GDM1 (cell line): ENCODE data around the gene RHBDF1.
A peak's percentile ranks its signal among the peaks of the same experiment; 100 is the strongest.
"Not testable (repeated sequence)": the region's sequence is repeated elsewhere in the genome, so short reads cannot be mapped to it uniquely, and the experiment has no call there.

Experiments used
- DNase-seq: peaks from one replicate; lab custom pipeline; 2025; lab: John Stamatoyannopoulos, UW

RHBDF1 gene

GRCh38 chr16:35678-36305 is 36.6 kb downstream of the RHBDF1 start:
- no peak for DNase-seq

DNA sequence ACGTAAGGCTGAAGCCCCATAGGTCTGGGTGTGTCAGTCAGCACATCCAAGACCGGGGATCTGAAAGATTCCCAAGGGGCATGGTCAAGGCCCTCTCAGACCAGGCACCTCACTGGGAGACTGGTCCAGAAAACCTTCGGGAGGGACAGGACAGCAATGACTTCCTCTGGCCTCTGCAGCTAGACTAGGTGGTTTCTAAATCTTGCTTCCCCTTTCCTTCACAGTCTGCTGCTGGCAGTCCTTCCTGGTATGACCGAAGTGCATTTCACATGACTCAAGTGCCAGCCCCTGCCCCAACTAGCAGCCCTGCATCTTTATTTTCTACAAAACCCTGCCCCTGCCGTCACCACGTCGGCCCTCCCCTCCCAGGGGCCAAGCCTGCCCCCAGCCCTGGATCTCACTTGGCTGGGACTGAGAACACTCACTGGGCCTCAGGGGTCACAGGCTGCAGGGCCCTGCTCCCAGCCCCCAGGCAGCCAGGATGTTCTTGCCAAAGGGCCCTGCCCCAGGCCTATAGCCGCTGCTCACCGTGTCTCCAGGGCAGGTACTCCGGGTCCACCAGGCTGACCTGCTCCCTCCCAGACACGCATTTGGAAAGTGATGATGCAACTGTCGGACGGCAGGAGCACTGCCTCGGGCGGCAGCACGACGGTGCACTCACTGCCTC is 37.3 kb downstream of the RHBDF1 start:
- DNase-seq, result peak; percentile 63

- no peak for DNase-seq
These were observed 37.8 kb downstream of the RHBDF1 start for GRCh38 chr16:34648-34987.

- DNase-seq, result no peak
These were observed 38.4 kb downstream of the RHBDF1 start for GRCh38 chr16:33877-34647.

DNA sequence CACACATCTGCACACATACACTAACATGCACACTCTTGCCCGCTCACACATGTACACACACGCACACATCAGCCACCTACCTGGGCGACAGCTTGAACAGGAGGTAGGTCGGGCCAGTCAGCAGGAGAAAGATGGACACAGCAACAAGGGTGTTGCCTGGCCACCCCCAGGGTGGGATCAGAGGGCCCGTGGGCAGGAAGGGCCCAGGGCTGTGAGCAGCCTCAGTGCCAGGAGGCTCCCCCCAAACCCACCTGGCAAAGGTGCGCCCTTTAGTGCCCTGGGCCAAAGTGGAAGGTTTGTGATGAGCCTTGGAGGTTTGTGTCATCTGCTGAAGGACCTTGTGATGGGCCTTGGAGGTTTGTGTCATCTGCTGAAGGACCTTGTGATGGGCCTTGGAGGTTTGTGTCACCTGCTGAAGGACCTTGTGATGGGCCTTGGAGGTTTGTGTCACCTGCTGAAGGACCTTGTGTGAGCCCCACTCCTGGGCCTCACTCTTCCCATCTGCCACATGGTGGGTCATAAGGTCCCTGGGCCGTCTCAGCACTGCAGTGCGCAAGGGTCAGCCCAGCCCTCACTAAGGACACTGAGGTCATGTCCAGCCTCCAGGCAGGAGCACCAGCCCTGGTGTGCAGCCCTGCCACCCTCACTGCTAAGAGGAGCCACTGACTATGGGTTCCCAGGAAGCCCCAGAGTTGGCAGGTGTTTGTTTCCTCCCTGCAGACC is 39.1 kb downstream of the RHBDF1 start:
- DNase-seq, result not testable (repeated sequence)

DNA sequence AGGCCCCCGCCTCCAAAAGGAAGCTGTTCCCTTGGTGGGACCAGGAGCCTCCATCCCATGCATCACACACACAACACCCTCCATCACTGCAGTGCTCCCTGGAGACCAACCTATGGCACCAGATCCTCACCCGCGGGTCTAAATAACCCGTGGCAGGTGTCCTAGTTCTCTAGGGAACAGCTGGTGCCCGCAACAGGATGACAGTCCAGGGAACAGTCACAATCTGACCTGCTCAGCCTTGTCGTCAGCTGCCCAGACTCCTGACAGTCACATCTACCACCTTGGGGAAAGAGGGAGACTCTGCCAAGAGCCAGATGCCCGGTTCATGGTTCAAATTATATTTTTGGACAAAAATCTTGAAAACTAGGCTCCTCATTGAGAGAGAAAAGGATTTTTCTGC is 41.8 kb downstream of the RHBDF1 start:
- not testable (repeated sequence) for DNase-seq

DNA sequence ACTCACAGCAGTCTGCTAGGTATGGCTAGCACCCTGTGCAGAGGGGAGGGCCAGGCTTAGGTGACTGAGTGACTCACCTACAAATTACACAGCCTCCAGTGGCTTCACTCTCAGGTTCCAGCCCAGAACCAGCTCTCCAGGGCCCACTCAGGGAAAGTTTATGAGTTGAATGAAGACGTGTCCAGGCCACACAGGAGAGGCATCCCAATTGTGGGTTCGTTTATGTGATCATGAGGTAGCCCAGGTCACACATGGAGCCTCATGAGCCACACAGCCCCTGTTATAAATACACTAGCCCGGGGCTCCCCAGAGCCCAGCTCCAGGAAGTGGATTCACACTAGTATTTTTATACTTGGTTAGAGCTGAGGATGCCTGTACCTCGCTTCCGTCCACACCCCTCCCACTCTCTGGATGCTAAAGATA is 46.5 kb downstream of the RHBDF1 start:
- not testable (repeated sequence) for DNase-seq

- DNase-seq, result not testable (repeated sequence)
These were observed 48.3 kb downstream of the RHBDF1 start for GRCh38 chr16:24151-24550.

GRCh38 chr16:20886-21285 is 51.5 kb downstream of the RHBDF1 start:
- not testable (repeated sequence) for DNase-seq

DNA sequence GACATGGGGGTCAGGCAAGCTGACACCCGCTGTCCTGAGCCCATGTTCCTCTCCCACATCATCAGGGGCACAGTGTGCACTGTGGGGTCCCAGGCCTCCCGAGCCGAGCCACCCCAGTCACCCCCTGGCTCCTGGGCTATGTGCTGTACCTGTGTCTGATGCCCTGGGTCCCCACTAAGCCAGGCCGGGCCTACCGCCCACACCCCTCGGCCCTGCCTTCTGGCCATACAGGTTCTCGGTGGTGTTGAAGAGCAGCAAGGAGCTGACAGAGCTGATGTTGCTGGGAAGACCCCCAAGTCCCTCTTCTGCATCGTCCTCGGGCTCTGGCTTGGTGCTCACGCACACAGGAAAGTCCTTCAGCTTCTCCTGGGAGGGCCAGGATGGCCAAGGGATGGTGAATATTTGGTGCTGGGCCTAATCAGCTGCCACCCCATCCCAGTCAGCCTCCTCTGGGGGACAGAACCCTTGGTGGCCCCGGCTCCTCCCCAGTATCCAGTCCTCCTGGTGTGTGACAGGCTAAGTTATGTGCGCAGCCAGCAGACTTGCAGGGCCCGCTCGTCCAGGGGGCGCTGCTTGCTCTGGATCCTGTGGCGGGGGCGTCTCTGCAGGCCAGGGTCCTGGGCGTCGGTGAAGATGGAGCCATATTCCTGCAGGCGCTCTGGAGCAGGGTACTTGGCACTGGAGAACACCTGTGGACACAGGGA is 55.2 kb downstream of the RHBDF1 start:
- not testable (repeated sequence) for DNase-seq

- peak; percentile 64 for DNase-seq
These were observed 61.7 kb downstream of the RHBDF1 start for GRCh38 chr16:10772-11171.

DNA sequence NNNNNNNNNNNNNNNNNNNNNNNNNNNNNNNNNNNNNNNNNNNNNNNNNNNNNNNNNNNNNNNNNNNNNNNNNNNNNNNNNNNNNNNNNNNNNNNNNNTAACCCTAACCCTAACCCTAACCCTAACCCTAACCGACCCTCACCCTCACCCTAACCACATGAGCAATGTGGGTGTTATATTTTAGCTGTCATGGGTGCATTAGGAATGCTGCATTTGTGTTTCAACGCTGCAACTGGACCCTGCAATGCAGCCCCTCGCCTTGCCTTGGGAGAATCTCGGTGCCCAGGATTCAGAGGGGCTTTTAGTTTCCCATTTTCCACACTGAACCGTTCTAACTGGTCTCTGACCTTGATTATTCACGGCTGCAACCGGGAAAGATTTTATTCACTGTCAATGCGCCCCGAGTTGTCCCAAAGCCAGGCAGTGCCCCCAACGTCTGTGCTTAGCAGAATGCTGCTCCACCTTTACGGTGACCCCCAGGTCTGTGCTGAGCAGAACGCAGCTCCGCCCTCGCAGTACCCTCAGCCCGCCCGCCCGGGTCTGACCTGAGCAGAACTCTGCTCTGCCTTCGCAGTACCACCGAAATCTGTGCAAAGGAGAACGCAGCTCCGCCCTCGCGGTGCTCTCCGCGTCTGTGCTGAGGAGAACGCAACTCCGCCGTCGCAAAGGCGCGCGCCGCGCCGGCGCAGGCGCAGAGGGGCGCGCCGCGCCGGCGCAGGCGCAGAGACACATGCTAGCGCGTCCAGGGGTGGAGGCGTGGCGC is 62.3 kb downstream of the RHBDF1 start:
- DNase-seq, result no peak
